Measurements from ENCODE around the gene FLCN. TPM values are rescaled to one million over a fixed set of nuclear protein-coding genes. Genes with fewer than 3 reads are reported as not detected.

FLCN gene
- total RNA-seq, 1 donor from 2014 or later: 82.0 TPM

GRCh38 chr17:17229416-17230384, 7.3 kb downstream of the FLCN start:
- intact Hi-C loops (cut with DNase I): no loop called here
- DNase-seq (ENCODE audit: extremely low spot score in 2 of 2): no peak
- Histone ChIP-seq H3K27ac (no peak overlapping the region), H3K9me3 (no peaks in the 10 kb centered on the region), H3K36me3 (peaks cover 0 to 77% of the 10 kb centered on the region in 2 donors), H3K4me1 (peaks cover 8% of the 10 kb centered on the region), H3K4me3 (no peak overlapping the region), H3K27me3 (no peaks in the 10 kb centered on the region)
- TF ChIP-seq, protein P1, sequence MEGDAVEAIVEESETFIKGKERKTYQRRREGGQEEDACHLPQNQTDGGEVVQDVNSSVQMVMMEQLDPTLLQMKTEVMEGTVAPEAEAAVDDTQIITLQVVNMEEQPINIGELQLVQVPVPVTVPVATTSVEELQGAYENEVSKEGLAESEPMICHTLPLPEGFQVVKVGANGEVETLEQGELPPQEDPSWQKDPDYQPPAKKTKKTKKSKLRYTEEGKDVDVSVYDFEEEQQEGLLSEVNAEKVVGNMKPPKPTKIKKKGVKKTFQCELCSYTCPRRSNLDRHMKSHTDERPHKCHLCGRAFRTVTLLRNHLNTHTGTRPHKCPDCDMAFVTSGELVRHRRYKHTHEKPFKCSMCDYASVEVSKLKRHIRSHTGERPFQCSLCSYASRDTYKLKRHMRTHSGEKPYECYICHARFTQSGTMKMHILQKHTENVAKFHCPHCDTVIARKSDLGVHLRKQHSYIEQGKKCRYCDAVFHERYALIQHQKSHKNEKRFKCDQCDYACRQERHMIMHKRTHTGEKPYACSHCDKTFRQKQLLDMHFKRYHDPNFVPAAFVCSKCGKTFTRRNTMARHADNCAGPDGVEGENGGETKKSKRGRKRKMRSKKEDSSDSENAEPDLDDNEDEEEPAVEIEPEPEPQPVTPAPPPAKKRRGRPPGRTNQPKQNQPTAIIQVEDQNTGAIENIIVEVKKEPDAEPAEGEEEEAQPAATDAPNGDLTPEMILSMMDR (IDR thresholded peaks at IDR 0.05): no peak
- TF ChIP-seq POLR2A (IDR thresholded peaks at IDR 0.05) (no peak), POLR2AphosphoS5 (IDR thresholded peaks at IDR 0.05; ENCODE audit: insufficient read depth in 1 of 2, low read depth in 1 of 2) (no peak)

DNA sequence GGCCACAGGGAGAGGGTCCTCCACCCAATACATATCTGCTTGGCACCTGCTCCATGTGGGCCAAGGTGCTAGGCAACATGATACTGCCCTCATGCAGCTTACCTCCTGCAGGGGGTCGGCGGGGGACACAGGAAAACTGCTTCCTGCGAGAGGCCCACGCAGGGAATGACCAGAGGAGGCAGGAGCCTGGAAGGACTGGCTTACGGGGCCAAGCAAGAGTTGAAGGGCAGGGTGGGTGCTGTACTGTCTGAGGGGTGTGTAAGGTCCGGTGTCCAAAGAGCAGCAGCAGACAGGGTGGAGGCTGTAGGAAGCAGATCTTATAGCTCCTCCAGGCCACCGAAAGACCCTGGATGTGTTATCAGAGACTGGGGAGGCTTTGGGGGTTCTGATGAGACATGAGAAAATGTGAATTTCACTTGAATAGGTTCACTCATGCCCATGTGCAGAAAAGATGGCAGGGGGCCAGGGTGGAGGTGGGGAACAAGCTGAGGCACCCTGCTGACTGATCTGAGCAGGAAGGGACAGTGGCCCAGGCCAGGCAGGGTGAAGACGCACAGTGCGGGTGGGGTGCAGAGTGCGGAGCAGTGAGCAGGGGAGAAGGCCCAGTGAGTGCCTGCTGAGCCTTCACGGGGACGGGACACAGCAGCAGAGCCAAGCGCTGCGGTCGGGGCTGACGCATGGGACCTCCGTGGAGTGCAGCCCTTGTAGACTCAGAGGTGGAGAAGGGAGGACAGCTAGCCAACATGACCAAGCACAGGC, 8.3 kb downstream of the FLCN start:
- Histone ChIP-seq H3K36me3 (peaks cover 0 to 87% of the 10 kb centered on the region in 2 donors), H3K4me1 (peaks cover 6% of the 10 kb centered on the region), H3K27ac (no peak overlapping the region), H3K4me3 (no peak overlapping the region), H3K9me3 (no peaks in the 10 kb centered on the region), H3K27me3 (no peaks in the 10 kb centered on the region)
- no peak for TF ChIP-seq POLR2AphosphoS5 (IDR thresholded peaks at IDR 0.05; ENCODE audit: insufficient read depth in 1 of 2, low read depth in 1 of 2)
- TF ChIP-seq POLR2A (IDR thresholded peaks at IDR 0.05): no peak
- TF ChIP-seq, protein P1 (IDR thresholded peaks at IDR 0.05): no peak
- intact Hi-C loops (cut with DNase I): no loop called here
- no peak for DNase-seq (ENCODE audit: extremely low spot score in 2 of 2)

DNA sequence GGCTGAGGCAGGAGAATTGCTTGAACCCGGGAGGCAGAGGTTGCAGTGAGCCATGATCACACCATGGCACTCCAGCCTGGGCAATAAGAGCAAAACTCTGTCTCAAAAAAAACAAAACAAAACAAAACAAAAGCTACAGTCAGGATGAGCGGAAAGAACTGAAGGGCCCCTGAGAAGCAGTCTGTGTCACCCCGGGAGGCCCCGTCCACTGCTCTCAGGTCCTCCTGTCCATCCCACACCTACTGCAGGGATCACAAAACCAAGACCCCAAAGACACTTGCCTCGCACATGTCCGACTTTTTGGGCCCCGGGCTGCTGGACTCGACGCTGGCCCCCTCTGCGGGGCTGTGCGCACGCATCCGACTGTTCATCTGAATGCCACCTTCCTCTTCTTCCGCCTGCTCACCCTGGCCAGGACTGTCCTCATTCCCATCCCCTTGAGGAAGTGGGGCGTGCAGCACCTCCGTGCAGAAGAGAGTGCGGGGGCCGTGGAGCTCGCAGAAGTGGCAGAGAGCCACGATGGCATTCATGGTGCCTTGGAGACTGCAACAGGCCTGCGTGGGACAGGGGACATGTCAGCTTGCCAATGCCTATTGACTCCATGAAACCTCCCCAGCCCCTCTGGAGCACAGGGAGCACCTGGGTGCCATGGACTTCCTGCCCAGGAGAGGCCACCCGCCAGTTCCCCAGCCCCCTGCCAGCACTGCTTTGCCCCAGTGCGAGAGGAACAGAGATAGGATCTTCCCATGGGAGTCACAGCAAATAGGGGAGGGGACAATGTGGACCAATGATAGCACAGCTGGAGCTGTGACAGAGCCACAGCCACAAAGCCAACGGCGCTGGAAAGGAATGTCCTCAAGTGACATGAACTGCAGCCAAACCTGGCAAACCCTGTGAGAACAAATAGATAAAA, 9.1 kb downstream of the FLCN start:
- H3K9me3 ChIP-seq: no peaks in the 10 kb centered on the region
- H3K36me3 ChIP-seq: peaks cover 0 to 95% of the 10 kb centered on the region in 2 donors
- H3K27ac ChIP-seq: no peak overlapping the region
- H3K4me3 ChIP-seq: no peak overlapping the region
- intact Hi-C loops (cut with DNase I): no loop called here
- peaks cover 6% of the 10 kb centered on the region for H3K4me1 ChIP-seq
- TF ChIP-seq, protein P1 (IDR thresholded peaks at IDR 0.05): no peak
- no peak for TF ChIP-seq POLR2A (IDR thresholded peaks at IDR 0.05)
- TF ChIP-seq POLR2AphosphoS5 (IDR thresholded peaks at IDR 0.05; ENCODE audit: insufficient read depth in 1 of 2, low read depth in 1 of 2): no peak
- no peaks in the 10 kb centered on the region for H3K27me3 ChIP-seq
- no peak for DNase-seq (ENCODE audit: extremely low spot score in 2 of 2)

- no peaks in the 10 kb centered on the region for H3K9me3 ChIP-seq
These were observed 10.3 kb downstream of the FLCN start for GRCh38 chr17:17226451-17227265.

More at GRCh38 chr17:17226451-17227265, 10.3 kb downstream of the FLCN start:
- H3K4me1 ChIP-seq: no peaks in the 10 kb centered on the region
- DNase-seq (ENCODE audit: extremely low spot score in 2 of 2): no peak
- no peak overlapping the region for H3K4me3 ChIP-seq
- TF ChIP-seq, protein P1 (IDR thresholded peaks at IDR 0.05): no peak
- no peak for TF ChIP-seq POLR2AphosphoS5 (IDR thresholded peaks at IDR 0.05; ENCODE audit: insufficient read depth in 1 of 2, low read depth in 1 of 2)
- no peak for TF ChIP-seq POLR2A (IDR thresholded peaks at IDR 0.05)
- intact Hi-C loops (cut with DNase I): no loop called here
- H3K27ac ChIP-seq: no peak overlapping the region
- H3K27me3 ChIP-seq: no peaks in the 10 kb centered on the region
- H3K36me3 ChIP-seq: peaks cover 0 to 97% of the 10 kb centered on the region in 2 donors

All from vagina (tissue), 2 donors.